SU-DHL-6 (cell line): ENCODE data around the gene ZMIZ1.
A peak's percentile ranks its signal among the peaks of the same experiment; 100 is the strongest.

ENCODE experiments used
- EZH2phosphoT487 ChIP-seq: fragments of 200-600 bp; sonication (generic), shearing (Covaris generic); conservative IDR thresholded peaks from 2 replicates; pipeline ENCODE4 v1.6.1; 2018; ENCODE audit warnings: mild to moderate bottlenecking, antibody characterized with exemption, low read length, moderate library complexity, mixed read lengths
- TF ChIP-seq, protein P1 (sequence below): fragments of 200-600 bp; sonication (generic); IDR thresholded peaks from one replicate; pipeline ENCODE4 v1.5.1; 2017; ENCODE audit warnings: antibody characterized with exemption, mild to moderate bottlenecking, low read length, moderate library complexity; ENCODE audit not compliant: insufficient read depth, poor library complexity, severe bottlenecking

GRCh38 chr10:79068203-79068561 lies 584 bp upstream of the ZMIZ1 start:
- TF ChIP-seq, protein P1, sequence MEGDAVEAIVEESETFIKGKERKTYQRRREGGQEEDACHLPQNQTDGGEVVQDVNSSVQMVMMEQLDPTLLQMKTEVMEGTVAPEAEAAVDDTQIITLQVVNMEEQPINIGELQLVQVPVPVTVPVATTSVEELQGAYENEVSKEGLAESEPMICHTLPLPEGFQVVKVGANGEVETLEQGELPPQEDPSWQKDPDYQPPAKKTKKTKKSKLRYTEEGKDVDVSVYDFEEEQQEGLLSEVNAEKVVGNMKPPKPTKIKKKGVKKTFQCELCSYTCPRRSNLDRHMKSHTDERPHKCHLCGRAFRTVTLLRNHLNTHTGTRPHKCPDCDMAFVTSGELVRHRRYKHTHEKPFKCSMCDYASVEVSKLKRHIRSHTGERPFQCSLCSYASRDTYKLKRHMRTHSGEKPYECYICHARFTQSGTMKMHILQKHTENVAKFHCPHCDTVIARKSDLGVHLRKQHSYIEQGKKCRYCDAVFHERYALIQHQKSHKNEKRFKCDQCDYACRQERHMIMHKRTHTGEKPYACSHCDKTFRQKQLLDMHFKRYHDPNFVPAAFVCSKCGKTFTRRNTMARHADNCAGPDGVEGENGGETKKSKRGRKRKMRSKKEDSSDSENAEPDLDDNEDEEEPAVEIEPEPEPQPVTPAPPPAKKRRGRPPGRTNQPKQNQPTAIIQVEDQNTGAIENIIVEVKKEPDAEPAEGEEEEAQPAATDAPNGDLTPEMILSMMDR, result peak; percentile 50
- TF ChIP-seq EZH2phosphoT487, result no peak
